Naive thymus-derived CD4-positive, alpha-beta T cell (primary cell): ENCODE data around the gene MEG3. TPM values are rescaled to one million over a fixed set of nuclear protein-coding genes. Genes with fewer than 3 reads are reported as not detected.
"Not testable (repeated sequence)": the region's sequence is repeated elsewhere in the genome, so short reads cannot be mapped to it uniquely, and the experiment has no call there.

Experiments
- ATAC-seq: fragments of 150-1000 bp; cut with Tn5 transposase; 2 replicates; pipeline ENCODE4 v1.10.0; 2021; ENCODE audit warnings: mild to moderate bottlenecking, moderate library complexity
- CTCF ChIA-PET: fragments of 350-600 bp; sonication (Branson Sonifier 250); formaldehyde crosslinking; loops from one replicate; lab custom pipeline; 2021; ENCODE audit warnings: antibody characterized with exemption; lab: Charles Lee
- POLR2A ChIA-PET: fragments of 350-600 bp; sonication (Branson Sonifier 250); formaldehyde crosslinking; loops from one replicate; lab custom pipeline; 2021; ENCODE audit warnings: antibody characterized with exemption, inconsistent platforms; lab: Charles Lee
- DNase-seq, 9 donors: peaks; one replicate each; pipeline versions ENCODE4 v3.0.0 to v3.0.0-alpha.2; 2020 to 2022; ENCODE audit warnings: mixed read lengths in 1 of 9
- H3K27ac ChIP-seq: one replicate; pipeline ENCODE4 v1.7.0; 2013; ENCODE audit warnings: mild to moderate bottlenecking, low read depth, low read length, moderate library complexity
- H3K27me3 ChIP-seq, 2 donors: one replicate each; pipeline ENCODE4 v1.7.0; 2013; ENCODE audit warnings: low read length in 2 of 2, mild to moderate bottlenecking in 2 of 2, moderate library complexity in 2 of 2; ENCODE audit not compliant: control insufficient read depth in 2 of 2, insufficient read depth in 2 of 2
- H3K36me3 ChIP-seq, 3 experiments: 1 replicate in 2 of 3; 2 replicates in 1 of 3; pipeline ENCODE4 v1.7.0; 2013; ENCODE audit warnings: low read length in 3 of 3, mild to moderate bottlenecking in 3 of 3, moderate library complexity in 1 of 3; ENCODE audit not compliant: insufficient read depth in 3 of 3, control insufficient read depth in 2 of 3
- H3K4me1 ChIP-seq, 2 donors: one replicate each; pipeline ENCODE4 v1.7.0; 2013; ENCODE audit warnings: low read length in 2 of 2, mild to moderate bottlenecking in 2 of 2, moderate library complexity in 1 of 2; ENCODE audit not compliant: control insufficient read depth in 2 of 2, insufficient read depth in 2 of 2
- H3K4me3 ChIP-seq: 2 replicates; pipeline ENCODE4 v1.7.0; 2013; ENCODE audit warnings: mild to moderate bottlenecking, low read length
- H3K9me3 ChIP-seq, 3 experiments: 1 replicate in 2 of 3; 2 replicates in 1 of 3; pipeline ENCODE4 v1.7.0; 2013; ENCODE audit warnings: low read length in 3 of 3; ENCODE audit not compliant: control insufficient read depth in 2 of 3
- H3K27ac Mint-ChIP-seq, 9 donors: one replicate each; pipeline ENCODE4 v1.8.0; 2020 to 2022; ENCODE audit warnings: mixed read lengths in 9 of 9, mild to moderate bottlenecking in 8 of 9, moderate library complexity in 5 of 9, inconsistent platforms in 2 of 9
- H3K27me3 Mint-ChIP-seq, 5 donors: one replicate each; pipeline ENCODE4 v1.8.0; 2021 to 2022; ENCODE audit warnings: mixed read lengths in 5 of 5, mild to moderate bottlenecking in 1 of 5
- H3K36me3 Mint-ChIP-seq, 5 donors: one replicate each; pipeline ENCODE4 v1.8.0; 2020 to 2022; ENCODE audit warnings: mixed read lengths in 5 of 5, mild to moderate bottlenecking in 3 of 5, inconsistent platforms in 1 of 5
- H3K4me1 Mint-ChIP-seq, 7 donors: one replicate each; pipeline ENCODE4 v1.8.0; 2020 to 2022; ENCODE audit warnings: mixed read lengths in 7 of 7, mild to moderate bottlenecking in 3 of 7, inconsistent platforms in 1 of 7
- H3K4me3 Mint-ChIP-seq, 10 donors: one replicate each; pipeline ENCODE4 v1.8.0; 2020 to 2022; ENCODE audit warnings: mild to moderate bottlenecking in 10 of 10, mixed read lengths in 10 of 10, moderate library complexity in 6 of 10, inconsistent platforms in 2 of 10
- H3K9me3 Mint-ChIP-seq, 11 donors: one replicate each; pipeline ENCODE4 v1.8.0; 2020 to 2022; ENCODE audit warnings: mixed read lengths in 11 of 11, mild to moderate bottlenecking in 4 of 11, inconsistent platforms in 1 of 11, moderate library complexity in 1 of 11
- intact Hi-C, 2 donors: fragments of 100-400 bp; cut with micrococcal nuclease; formaldehyde crosslinking; loops; one replicate each; pipeline ENCODE4 v1.15.1; 2023
- polyA plus RNA-seq, 2 donors: library from polyadenylated mRNA; unstranded; fragments of 300-500 nt; fragmentation: Illumina TruSeq; gene quantifications; one replicate each; pipeline ENCODE4 v1.2.3, GENCODE V29; 2021
- total RNA-seq, 6 experiments: library from RNA in 5 of 6; stranded (reverse) in 5 of 6; gene quantifications; 1 replicate in 5 of 6; 2 replicates in 1 of 6; pipeline ENCODE4 v1.2.3 and lab custom pipeline; 2021 to 2026

The MEG3 gene
- total and polyA plus RNA-seq, 7 experiments from 2014 or later, result 0.80 to 2.4 TPM; not detected in 5

GRCh38 chr14:100818923-100819322 lies 7.0 kb upstream of the MEG3 start:
- H3K27me3 ChIP-seq, H3K4me1 ChIP-seq, H3K4me3 ChIP-seq, H3K36me3 ChIP-seq, H3K27ac Mint-ChIP-seq, DNase-seq, H3K9me3 ChIP-seq, ATAC-seq, CTCF ChIA-PET, H3K27ac ChIP-seq, intact Hi-C loops, H3K4me1 Mint-ChIP-seq, POLR2A ChIA-PET, H3K4me3 Mint-ChIP-seq, H3K9me3 Mint-ChIP-seq, H3K36me3 Mint-ChIP-seq: not testable (repeated sequence)
- peaks cover 12 to 28% (median 22%) of the 10 kb centered on the region in 5 donors for H3K27me3 Mint-ChIP-seq

- no peaks in the 10 kb centered on the region for H3K36me3 ChIP-seq
- Mint-ChIP-seq H3K36me3 (no peaks in the 10 kb centered on the region), H3K27me3 (peaks cover 13 to 25% (median 19%) of the 10 kb centered on the region in 5 donors), H3K4me1 (peaks cover 0 to 1% (median 0%) of the 10 kb centered on the region in 7 donors), H3K4me3 (no peak overlapping the region), H3K9me3 (peaks cover 0 to 3% (median 0%) of the 10 kb centered on the region in 11 donors), H3K27ac (no peak overlapping the region)
- ATAC-seq (no peak), DNase-seq (no peak)
- no peak overlapping the region for H3K27ac ChIP-seq
- ChIA-PET CTCF (no interaction called here), POLR2A (no interaction called here)
- H3K9me3 ChIP-seq, result no peaks in the 10 kb centered on the region
- no peak overlapping the region for H3K4me3 ChIP-seq
- H3K4me1 ChIP-seq, result no peaks in the 10 kb centered on the region
- H3K27me3 ChIP-seq, result no peaks in the 10 kb centered on the region
- intact Hi-C loops, result no loop called here
Measured at GRCh38 chr14:100819453-100819828, 6.5 kb upstream of the MEG3 start.

GRCh38 chr14:100819829-100820475 lies 6.0 kb upstream of the MEG3 start:
- DNase-seq (no peak), ATAC-seq (no peak)
- Histone ChIP-seq H3K4me3 (no peak overlapping the region), H3K9me3 (no peaks in the 10 kb centered on the region), H3K36me3 (no peaks in the 10 kb centered on the region), H3K27me3 (no peaks in the 10 kb centered on the region), H3K4me1 (no peaks in the 10 kb centered on the region), H3K27ac (no peak overlapping the region)
- no peaks in the 10 kb centered on the region for H3K36me3 Mint-ChIP-seq
- H3K4me1 Mint-ChIP-seq, result peaks cover 0 to 6% (median 0%) of the 10 kb centered on the region in 7 donors
- H3K4me3 Mint-ChIP-seq, result no peak overlapping the region
- H3K27me3 Mint-ChIP-seq, result peaks cover 18 to 27% (median 23%) of the 10 kb centered on the region in 5 donors
- ChIA-PET CTCF (no interaction called here), POLR2A (no interaction called here)
- H3K9me3 Mint-ChIP-seq, result peaks cover 0 to 3% (median 0%) of the 10 kb centered on the region in 11 donors
- intact Hi-C loops, result no loop called here
- no peak overlapping the region for H3K27ac Mint-ChIP-seq

GRCh38 chr14:100820957-100821356 lies 5.0 kb upstream of the MEG3 start:
- Histone ChIP-seq H3K9me3 (no peaks in the 10 kb centered on the region), H3K4me3 (no peak overlapping the region), H3K36me3 (no peaks in the 10 kb centered on the region), H3K27ac (no peak overlapping the region), H3K27me3 (no peaks in the 10 kb centered on the region), H3K4me1 (no peaks in the 10 kb centered on the region)
- peaks cover 0 to 13% (median 3%) of the 10 kb centered on the region in 7 donors for H3K4me1 Mint-ChIP-seq
- no peak for DNase-seq
- peaks cover 0 to 3% (median 0%) of the 10 kb centered on the region in 11 donors for H3K9me3 Mint-ChIP-seq
- ATAC-seq, result no peak
- POLR2A ChIA-PET, result no interaction called here
- H3K27ac Mint-ChIP-seq, result no peak overlapping the region
- peaks cover 26 to 35% (median 28%) of the 10 kb centered on the region in 5 donors for H3K27me3 Mint-ChIP-seq
- H3K4me3 Mint-ChIP-seq, result no peak overlapping the region
- CTCF ChIA-PET, result interaction anchor here (0.7 kb wide), 1 partner anchor 104 kb away, joined by 4 read pairs; no protein-coding TSS in a partner anchor
- no peaks in the 10 kb centered on the region for H3K36me3 Mint-ChIP-seq
- intact Hi-C loops, result no loop called here

- Mint-ChIP-seq H3K4me3 (no peak overlapping the region), H3K4me1 (peaks cover 0 to 16% (median 4%) of the 10 kb centered on the region in 7 donors), H3K36me3 (no peaks in the 10 kb centered on the region), H3K9me3 (peaks cover 0 to 4% (median 0%) of the 10 kb centered on the region in 11 donors), H3K27ac (no peak overlapping the region), H3K27me3 (peaks cover 27 to 36% (median 34%) of the 10 kb centered on the region in 5 donors)
- ChIA-PET CTCF (no interaction called here), POLR2A (no interaction called here)
- ATAC-seq (no peak), DNase-seq (no peak)
- Histone ChIP-seq H3K27me3 (no peaks in the 10 kb centered on the region), H3K36me3 (no peaks in the 10 kb centered on the region), H3K9me3 (no peaks in the 10 kb centered on the region), H3K4me1 (no peaks in the 10 kb centered on the region), H3K4me3 (no peak overlapping the region), H3K27ac (no peak overlapping the region)
- intact Hi-C loops, result no loop called here
Measured at GRCh38 chr14:100822013-100822412, 3.9 kb upstream of the MEG3 start.

GRCh38 chr14:100822532-100823296 lies 3.2 kb upstream of the MEG3 start:
- Histone ChIP-seq H3K27me3 (no peaks in the 10 kb centered on the region), H3K27ac (no peak overlapping the region), H3K4me3 (no peak overlapping the region), H3K9me3 (no peaks in the 10 kb centered on the region), H3K36me3 (no peaks in the 10 kb centered on the region), H3K4me1 (no peaks in the 10 kb centered on the region)
- Mint-ChIP-seq H3K27me3 (peaks cover 32 to 42% (median 39%) of the 10 kb centered on the region in 5 donors), H3K36me3 (no peaks in the 10 kb centered on the region), H3K27ac (no peak overlapping the region), H3K9me3 (peaks cover 0 to 8% (median 5%) of the 10 kb centered on the region in 11 donors), H3K4me1 (peaks cover 0 to 20% (median 4%) of the 10 kb centered on the region in 7 donors), H3K4me3 (no peak overlapping the region)
- ATAC-seq (no peak), DNase-seq (no peak)
- intact Hi-C loops, result no loop called here
- POLR2A ChIA-PET, result no interaction called here
- CTCF ChIA-PET, result no interaction called here
